PC-9 (cell line): ENCODE measurements around the gene USP53. TPM values are rescaled to one million over a fixed set of nuclear protein-coding genes. Genes with fewer than 3 reads are reported as not detected.

ENCODE experiments used
- BruUV-seq: library from RNA; stranded (reverse); fragments of 400-500 nt; replicated peaks from 2 replicates; lab custom pipeline; 2021; lab: Mats Ljungman, UMichigan
- CTCF ChIA-PET: fragments of 300-600 bp; sonication (Branson Sonifier 250); formaldehyde crosslinking; loops from one replicate; lab custom pipeline; 2022; ENCODE audit warnings: antibody characterized with exemption; lab: Charles Lee
- POLR2A ChIA-PET: fragments of 300-600 bp; sonication (Branson Sonifier 250); formaldehyde crosslinking; loops from one replicate; lab custom pipeline; 2022; ENCODE audit warnings: antibody characterized with exemption; ENCODE audit not compliant: unreplicated experiment; lab: Charles Lee
- DNase-seq, 2 experiments: peaks; one replicate each; pipeline versions ENCODE4 v3.0.0 to v3.0.0-alpha.2; 2015 to 2022; ENCODE audit warnings: mixed read lengths in 1 of 2
- H2AFZ ChIP-seq: fragments of 200-600 bp; sonication (generic); 2 replicates; pipeline ENCODE4 v1.8.1; 2017; ENCODE audit warnings: antibody characterized with exemption
- H3F3A ChIP-seq: fragments of 200-600 bp; sonication (generic); 2 replicates; pipeline ENCODE4 v1.8.1; 2017; ENCODE audit warnings: antibody characterized with exemption, mild to moderate bottlenecking, low read depth; ENCODE audit not compliant: insufficient read depth
- H3K27ac ChIP-seq: fragments of 200-600 bp; sonication (generic); 2 replicates; pipeline ENCODE4 v1.6.1; 2016; ENCODE audit warnings: mixed run types
- H3K27me3 ChIP-seq: fragments of 200-600 bp; sonication (generic); 2 replicates; pipeline ENCODE4 v1.6.1; 2016; ENCODE audit warnings: low read depth, mixed run types; ENCODE audit not compliant: insufficient read depth
- H3K36me3 ChIP-seq: fragments of 200-600 bp; sonication (generic); 2 replicates; pipeline ENCODE4 v1.6.1; 2016; ENCODE audit warnings: low read depth, mixed run types
- H3K4me1 ChIP-seq: fragments of 200-600 bp; sonication (generic); replicated peaks from 2 replicates; pipeline ENCODE4 v1.6.1; 2016; ENCODE audit warnings: mixed run types; ENCODE audit not compliant: insufficient read depth
- H3K4me2 ChIP-seq: fragments of 200-600 bp; sonication (generic); 2 replicates; pipeline ENCODE4 v1.6.1; 2017; ENCODE audit warnings: mixed run types
- H3K4me3 ChIP-seq: fragments of 200-600 bp; sonication (generic); 2 replicates; pipeline ENCODE4 v1.6.1; 2016; ENCODE audit warnings: mixed run types
- H3K79me2 ChIP-seq: fragments of 200-600 bp; sonication (generic); 2 replicates; pipeline ENCODE4 v1.6.1; 2017; ENCODE audit warnings: low read depth, mixed run types
- H3K9me2 ChIP-seq: fragments of 200-600 bp; sonication (generic); 2 replicates; pipeline ENCODE4 v1.8.1; 2017; ENCODE audit warnings: mild to moderate bottlenecking; ENCODE audit not compliant: insufficient read depth
- H3K9me3 ChIP-seq: fragments of 200-600 bp; sonication (generic); 2 replicates; pipeline ENCODE4 v1.8.1; 2016; ENCODE audit warnings: low read depth; ENCODE audit not compliant: insufficient read depth
- H4K20me1 ChIP-seq: fragments of 200-600 bp; sonication (generic); 2 replicates; pipeline ENCODE4 v1.8.1; 2017; ENCODE audit not compliant: insufficient read depth
- EZH2 ChIP-seq: fragments of 200-600 bp; sonication (generic); IDR thresholded peaks from 2 replicates; pipeline ENCODE4 v1.8.0; 2017; ENCODE audit warnings: antibody characterized with exemption, low read depth
- intact Hi-C: fragments of 100-400 bp; cut with micrococcal nuclease; formaldehyde crosslinking; loops from one replicate; pipeline ENCODE4 v1.10.0; 2022; ENCODE audit not compliant: unreplicated experiment
- total RNA-seq: library from RNA; stranded (reverse); gene quantifications from 2 replicates; pipeline ENCODE4 v1.2.3, GENCODE V29; 2021
- TF ChIP-seq, protein P1 (sequence below): fragments of 200-600 bp; sonication (generic); conservative IDR thresholded peaks from 2 replicates; pipeline ENCODE4 v1.6.1; 2017; ENCODE audit warnings: mixed run types, antibody characterized with exemption, mild to moderate bottlenecking, moderate library complexity

USP53 gene
- total RNA-seq, 1 experiment from 2014 or later: 19.3 TPM

DNA sequence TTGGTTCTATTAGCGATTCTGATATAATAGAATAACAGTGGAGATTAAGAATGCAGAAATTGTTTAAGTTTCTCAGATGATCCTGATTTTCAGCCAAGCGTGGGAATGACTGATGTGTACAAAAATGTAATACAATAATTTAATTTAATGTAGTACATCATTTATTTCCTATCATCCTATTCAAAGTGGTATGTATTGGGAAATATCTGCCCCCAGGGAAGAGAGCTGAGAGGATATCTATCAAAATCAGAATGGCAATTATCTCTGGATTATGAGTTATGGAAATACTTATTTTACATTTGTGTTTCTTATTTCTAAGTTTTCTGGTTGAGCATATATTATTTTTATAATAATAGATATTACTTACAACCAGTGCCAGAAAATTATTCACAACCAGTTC lies 105.5 kb downstream of the USP53 start:
- no peaks in the 10 kb centered on the region for H3K4me1 ChIP-seq
- H3K4me2 ChIP-seq: no peak overlapping the region
- no peaks in the 10 kb centered on the region for H3K9me2 ChIP-seq
- H2AFZ ChIP-seq: no peak overlapping the region
- H3K9me3 ChIP-seq: no peaks in the 10 kb centered on the region
- CTCF ChIA-PET: no interaction called here
- DNase-seq: no peak
- BruUV-seq: no TSS peak
- H3F3A ChIP-seq: no peaks in the 10 kb centered on the region
- POLR2A ChIA-PET: interaction anchor here (0.5 kb wide), 1 partner anchor 321 kb away, joined by 5 read pairs; no protein-coding TSS in a partner anchor
- H3K27ac ChIP-seq: no peak overlapping the region
- H3K79me2 ChIP-seq: no peaks in the 10 kb centered on the region
- TF ChIP-seq EZH2: no peak
- TF ChIP-seq, protein P1, sequence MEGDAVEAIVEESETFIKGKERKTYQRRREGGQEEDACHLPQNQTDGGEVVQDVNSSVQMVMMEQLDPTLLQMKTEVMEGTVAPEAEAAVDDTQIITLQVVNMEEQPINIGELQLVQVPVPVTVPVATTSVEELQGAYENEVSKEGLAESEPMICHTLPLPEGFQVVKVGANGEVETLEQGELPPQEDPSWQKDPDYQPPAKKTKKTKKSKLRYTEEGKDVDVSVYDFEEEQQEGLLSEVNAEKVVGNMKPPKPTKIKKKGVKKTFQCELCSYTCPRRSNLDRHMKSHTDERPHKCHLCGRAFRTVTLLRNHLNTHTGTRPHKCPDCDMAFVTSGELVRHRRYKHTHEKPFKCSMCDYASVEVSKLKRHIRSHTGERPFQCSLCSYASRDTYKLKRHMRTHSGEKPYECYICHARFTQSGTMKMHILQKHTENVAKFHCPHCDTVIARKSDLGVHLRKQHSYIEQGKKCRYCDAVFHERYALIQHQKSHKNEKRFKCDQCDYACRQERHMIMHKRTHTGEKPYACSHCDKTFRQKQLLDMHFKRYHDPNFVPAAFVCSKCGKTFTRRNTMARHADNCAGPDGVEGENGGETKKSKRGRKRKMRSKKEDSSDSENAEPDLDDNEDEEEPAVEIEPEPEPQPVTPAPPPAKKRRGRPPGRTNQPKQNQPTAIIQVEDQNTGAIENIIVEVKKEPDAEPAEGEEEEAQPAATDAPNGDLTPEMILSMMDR: no peak
- H3K36me3 ChIP-seq: no peaks in the 10 kb centered on the region
- H3K4me3 ChIP-seq: no peak overlapping the region
- no peaks in the 10 kb centered on the region for H3K27me3 ChIP-seq
- no peaks in the 10 kb centered on the region for H4K20me1 ChIP-seq
- intact Hi-C loops: no loop called here

DNA sequence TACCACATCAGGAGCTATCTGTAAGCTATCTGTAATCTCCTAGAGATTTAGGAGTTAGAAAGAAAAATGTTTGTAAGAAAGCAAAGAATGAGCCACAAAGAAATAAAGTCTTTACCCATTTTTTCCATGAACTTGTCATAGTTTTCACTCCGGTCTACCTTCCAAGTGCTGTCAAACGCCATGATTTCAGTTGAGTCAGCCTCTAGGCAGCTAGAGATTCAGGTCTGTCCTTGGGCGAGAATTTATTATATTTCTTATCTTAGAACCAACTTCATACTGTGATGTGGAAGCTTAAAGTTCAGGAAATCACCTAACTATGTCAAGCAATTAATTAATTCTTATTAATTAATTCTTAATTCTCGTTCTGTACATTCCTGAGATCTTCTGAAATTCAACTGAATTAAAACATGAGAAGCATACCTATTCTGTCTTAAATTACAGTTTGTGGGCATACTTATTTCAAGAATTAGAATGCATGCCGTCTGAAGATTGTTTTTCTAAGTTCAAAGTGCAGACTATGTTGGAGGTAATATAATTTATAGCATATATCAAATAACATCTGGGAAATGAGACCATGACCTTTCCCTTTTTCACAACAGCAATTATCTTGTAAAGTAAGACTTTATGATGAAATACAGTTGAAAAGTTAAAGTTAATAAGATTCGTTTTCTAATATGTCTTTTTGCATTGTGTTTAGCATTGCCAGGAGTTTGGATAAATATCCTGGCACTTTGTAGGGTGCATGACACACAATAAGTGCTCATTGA lies 109.6 kb downstream of the USP53 start, which contains the start of gene FABP2:
Gene FABP2 (minus strand): TSS at position 218 of the 767 bp plus-strand sequence. CDS start 36 bp downstream, at position 182.
- Histone ChIP-seq H3K9me3 (no peaks in the 10 kb centered on the region), H4K20me1 (no peaks in the 10 kb centered on the region), H3K36me3 (no peaks in the 10 kb centered on the region), H3K79me2 (no peaks in the 10 kb centered on the region), H3K4me3 (no peak within 1 kb of the TSS), H3K4me2 (no peak within 1 kb of the TSS), H3K9me2 (no peaks in the 10 kb centered on the region), H2AFZ (no peak within 1 kb of the TSS), H3F3A (no peaks in the 10 kb centered on the region), H3K27me3 (no peaks in the 10 kb centered on the region), H3K4me1 (no peaks in the 10 kb centered on the region), H3K27ac (no peak within 1 kb of the TSS)
- ChIA-PET POLR2A (no interaction called here), CTCF (interaction anchor here (0.6 kb wide), 1 partner anchor 1830 kb away, joined by 3 read pairs; no protein-coding TSS in a partner anchor)
- TF ChIP-seq EZH2: no peak
- TF ChIP-seq, protein P1: no peak
- BruUV-seq: no TSS peak
- DNase-seq: no peak
- intact Hi-C loops: no loop called here

DNA sequence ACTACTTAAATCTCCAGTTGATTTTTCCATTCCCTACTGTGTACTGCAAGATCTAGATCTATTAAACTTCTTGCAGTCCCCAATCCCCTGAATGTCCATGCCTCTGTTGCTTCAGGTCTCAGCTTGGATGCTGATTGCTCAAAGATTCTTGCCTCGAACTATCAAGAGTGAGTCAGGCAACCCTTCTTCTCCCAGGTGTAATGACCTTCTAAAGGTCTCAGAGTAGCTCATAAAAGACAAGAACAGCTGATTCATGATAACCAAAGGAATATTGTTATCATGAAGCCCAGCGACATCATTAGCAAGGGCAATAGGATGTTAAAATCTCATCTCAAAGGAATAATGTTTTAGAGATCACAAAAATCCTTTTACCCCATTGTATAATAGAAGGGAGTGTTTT lies 116.2 kb downstream of the USP53 start:
- POLR2A ChIA-PET: no interaction called here
- Histone ChIP-seq H3K9me2 (no peaks in the 10 kb centered on the region), H2AFZ (no peak overlapping the region), H3F3A (no peaks in the 10 kb centered on the region), H3K79me2 (no peaks in the 10 kb centered on the region), H3K4me2 (no peak overlapping the region), H4K20me1 (no peaks in the 10 kb centered on the region), H3K9me3 (no peaks in the 10 kb centered on the region), H3K27ac (no peak overlapping the region), H3K4me3 (no peak overlapping the region), H3K4me1 (no peaks in the 10 kb centered on the region), H3K36me3 (no peaks in the 10 kb centered on the region), H3K27me3 (no peaks in the 10 kb centered on the region)
- CTCF ChIA-PET: no interaction called here
- DNase-seq: no peak
- intact Hi-C loops: no loop called here
- TF ChIP-seq, protein P1: no peak
- TF ChIP-seq EZH2: no peak
- BruUV-seq: no TSS peak
